Measurements from ENCODE around the gene RIPOR2.

GRCh38 chr6:24922170-24922569 lies 13.6 kb downstream of the RIPOR2 start:
- TF ChIP-seq CTCF (IDR thresholded peaks at IDR 0.05) (no peak), POLR2A (IDR thresholded peaks at IDR 0.05) (no peak), POLR2AphosphoS5 (IDR thresholded peaks at IDR 0.05) (no peak)

Measured in stomach (tissue), 4 donors.